ENCODE results near the gene KAZN. TPM values are rescaled to one million over a fixed set of nuclear protein-coding genes. Genes with fewer than 3 reads are reported as not detected.

The KAZN gene
- total and polyA plus RNA-seq, 2 donors (not counting 1 experiment from before 2014, with no cell fraction given), result 3.4 to 5.0 TPM

DNA sequence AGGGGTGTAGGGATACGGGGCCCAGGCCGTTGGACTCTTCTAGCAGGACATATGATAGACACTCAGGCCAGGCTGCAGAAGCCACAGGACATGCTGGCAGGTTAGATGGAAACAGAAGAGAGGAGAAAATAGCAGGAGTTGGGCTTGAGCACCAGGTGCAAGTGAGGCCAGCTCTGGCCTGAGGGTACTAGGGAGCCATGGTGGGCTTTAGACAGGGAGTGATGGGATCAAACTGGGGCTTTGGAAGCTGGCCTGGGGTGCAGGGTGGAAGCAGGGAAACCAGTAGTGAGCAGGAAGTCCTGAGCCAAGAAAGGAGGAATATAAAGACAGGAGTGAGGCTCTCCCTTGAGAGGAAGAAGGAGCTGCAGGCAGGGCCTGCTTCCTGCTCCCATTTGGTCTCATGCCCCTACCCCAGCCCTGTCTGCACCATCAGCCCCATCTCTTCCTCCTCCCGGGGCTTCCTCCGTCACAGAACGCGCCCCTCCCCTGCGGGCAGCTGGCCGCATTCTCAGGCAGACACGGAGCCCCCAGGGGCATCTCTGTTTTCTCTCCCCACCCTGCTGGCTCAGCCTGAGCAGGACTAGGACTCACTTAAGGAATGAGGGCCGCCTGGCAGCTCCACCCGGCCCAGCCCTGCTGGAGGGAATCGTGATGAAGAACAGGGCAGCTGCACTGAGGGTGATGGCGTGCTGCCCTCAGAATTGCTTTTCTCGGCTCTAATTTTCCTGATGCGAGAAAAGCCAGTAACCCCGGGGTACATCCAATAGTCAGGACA is 389.5 kb downstream of the KAZN start:
- DNase-seq (ENCODE audit: low read depth in 2 of 2), result no peak
- Histone ChIP-seq H3K27ac (ENCODE audit: insufficient read depth, low read length) (no peak overlapping the region), H3K27me3 (ENCODE audit: control insufficient read depth, insufficient read depth, low read length) (no peaks in the 10 kb centered on the region), H3K9me3 (ENCODE audit: control insufficient read depth, insufficient read depth, low read depth, low read length) (no peaks in the 10 kb centered on the region), H2AFZ (ENCODE audit: low read length) (no peak overlapping the region), H3K4me2 (ENCODE audit: extremely low read depth, insufficient read depth, low read length) (no peak overlapping the region), H3K9ac (ENCODE audit: insufficient read depth, low read length) (no peak overlapping the region), H4K20me1 (ENCODE audit: control insufficient read depth, extremely low read depth, insufficient read depth, low read length) (no peaks in the 10 kb centered on the region), H3K79me2 (ENCODE audit: control insufficient read depth, insufficient read depth, low read length) (no peaks in the 10 kb centered on the region), H3K36me3 (ENCODE audit: control insufficient read depth, insufficient read depth, low read length) (no peaks in the 10 kb centered on the region), H3K4me3 (replicated peaks in 1 of 4; ENCODE audit: control extremely low read depth in 1 of 4, insufficient read depth in 1 of 4, low read depth in 3 of 4, low read length in 4 of 4) (no peak overlapping the region), H3K4me1 (ENCODE audit: control insufficient read depth, extremely low read depth, insufficient read depth, low read length) (no peaks in the 10 kb centered on the region)
- TF ChIP-seq, protein P1, sequence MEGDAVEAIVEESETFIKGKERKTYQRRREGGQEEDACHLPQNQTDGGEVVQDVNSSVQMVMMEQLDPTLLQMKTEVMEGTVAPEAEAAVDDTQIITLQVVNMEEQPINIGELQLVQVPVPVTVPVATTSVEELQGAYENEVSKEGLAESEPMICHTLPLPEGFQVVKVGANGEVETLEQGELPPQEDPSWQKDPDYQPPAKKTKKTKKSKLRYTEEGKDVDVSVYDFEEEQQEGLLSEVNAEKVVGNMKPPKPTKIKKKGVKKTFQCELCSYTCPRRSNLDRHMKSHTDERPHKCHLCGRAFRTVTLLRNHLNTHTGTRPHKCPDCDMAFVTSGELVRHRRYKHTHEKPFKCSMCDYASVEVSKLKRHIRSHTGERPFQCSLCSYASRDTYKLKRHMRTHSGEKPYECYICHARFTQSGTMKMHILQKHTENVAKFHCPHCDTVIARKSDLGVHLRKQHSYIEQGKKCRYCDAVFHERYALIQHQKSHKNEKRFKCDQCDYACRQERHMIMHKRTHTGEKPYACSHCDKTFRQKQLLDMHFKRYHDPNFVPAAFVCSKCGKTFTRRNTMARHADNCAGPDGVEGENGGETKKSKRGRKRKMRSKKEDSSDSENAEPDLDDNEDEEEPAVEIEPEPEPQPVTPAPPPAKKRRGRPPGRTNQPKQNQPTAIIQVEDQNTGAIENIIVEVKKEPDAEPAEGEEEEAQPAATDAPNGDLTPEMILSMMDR (conservative IDR thresholded peaks at IDR 0.05 in 1 of 2, IDR thresholded peaks at IDR 0.05 in 1 of 2; ENCODE audit: low read depth in 1 of 2, low read length in 2 of 2), result no peak
- TF ChIP-seq EZH2 (IDR thresholded peaks at IDR 0.05; ENCODE audit: low read length, missing control alignments), result no peak

DNA sequence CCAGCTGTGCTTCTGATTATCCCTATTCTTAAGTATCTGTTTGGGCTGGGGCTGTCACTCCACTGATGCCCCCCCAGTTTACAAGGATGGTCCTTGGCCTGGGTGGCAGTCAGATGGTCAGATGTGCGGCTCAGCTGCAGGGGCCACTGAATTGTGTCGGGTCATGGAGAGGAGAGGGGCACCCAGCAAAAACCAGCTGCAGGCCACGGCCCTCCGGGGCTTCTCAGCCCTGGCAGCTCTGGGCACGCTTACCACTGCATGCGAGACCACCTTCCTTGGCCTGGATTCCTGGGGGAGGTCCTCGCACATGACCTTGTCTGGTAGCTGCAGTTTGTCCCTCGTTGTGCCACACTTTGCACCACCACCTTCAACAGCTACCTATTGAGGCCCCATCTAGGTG is 390.2 kb downstream of the KAZN start:
- no peak overlapping the region for H3K4me3 ChIP-seq (replicated peaks in 1 of 4; ENCODE audit: control extremely low read depth in 1 of 4, insufficient read depth in 1 of 4, low read depth in 3 of 4, low read length in 4 of 4)
- H3K4me2 ChIP-seq (ENCODE audit: extremely low read depth, insufficient read depth, low read length), result no peak overlapping the region
- no peaks in the 10 kb centered on the region for H3K9me3 ChIP-seq (ENCODE audit: control insufficient read depth, insufficient read depth, low read depth, low read length)
- no peak for DNase-seq (ENCODE audit: low read depth in 2 of 2)
- no peak overlapping the region for H3K27ac ChIP-seq (ENCODE audit: insufficient read depth, low read length)
- no peaks in the 10 kb centered on the region for H3K36me3 ChIP-seq (ENCODE audit: control insufficient read depth, insufficient read depth, low read length)
- H3K27me3 ChIP-seq (ENCODE audit: control insufficient read depth, insufficient read depth, low read length), result no peaks in the 10 kb centered on the region
- no peak overlapping the region for H3K9ac ChIP-seq (ENCODE audit: insufficient read depth, low read length)
- no peaks in the 10 kb centered on the region for H3K79me2 ChIP-seq (ENCODE audit: control insufficient read depth, insufficient read depth, low read length)
- H3K4me1 ChIP-seq (ENCODE audit: control insufficient read depth, extremely low read depth, insufficient read depth, low read length), result no peaks in the 10 kb centered on the region
- H2AFZ ChIP-seq (ENCODE audit: low read length), result no peak overlapping the region
- no peaks in the 10 kb centered on the region for H4K20me1 ChIP-seq (ENCODE audit: control insufficient read depth, extremely low read depth, insufficient read depth, low read length)
- TF ChIP-seq EZH2 (IDR thresholded peaks at IDR 0.05; ENCODE audit: low read length, missing control alignments), result no peak
- TF ChIP-seq, protein P1 (conservative IDR thresholded peaks at IDR 0.05 in 1 of 2, IDR thresholded peaks at IDR 0.05 in 1 of 2; ENCODE audit: low read depth in 1 of 2, low read length in 2 of 2), result no peak

DNA sequence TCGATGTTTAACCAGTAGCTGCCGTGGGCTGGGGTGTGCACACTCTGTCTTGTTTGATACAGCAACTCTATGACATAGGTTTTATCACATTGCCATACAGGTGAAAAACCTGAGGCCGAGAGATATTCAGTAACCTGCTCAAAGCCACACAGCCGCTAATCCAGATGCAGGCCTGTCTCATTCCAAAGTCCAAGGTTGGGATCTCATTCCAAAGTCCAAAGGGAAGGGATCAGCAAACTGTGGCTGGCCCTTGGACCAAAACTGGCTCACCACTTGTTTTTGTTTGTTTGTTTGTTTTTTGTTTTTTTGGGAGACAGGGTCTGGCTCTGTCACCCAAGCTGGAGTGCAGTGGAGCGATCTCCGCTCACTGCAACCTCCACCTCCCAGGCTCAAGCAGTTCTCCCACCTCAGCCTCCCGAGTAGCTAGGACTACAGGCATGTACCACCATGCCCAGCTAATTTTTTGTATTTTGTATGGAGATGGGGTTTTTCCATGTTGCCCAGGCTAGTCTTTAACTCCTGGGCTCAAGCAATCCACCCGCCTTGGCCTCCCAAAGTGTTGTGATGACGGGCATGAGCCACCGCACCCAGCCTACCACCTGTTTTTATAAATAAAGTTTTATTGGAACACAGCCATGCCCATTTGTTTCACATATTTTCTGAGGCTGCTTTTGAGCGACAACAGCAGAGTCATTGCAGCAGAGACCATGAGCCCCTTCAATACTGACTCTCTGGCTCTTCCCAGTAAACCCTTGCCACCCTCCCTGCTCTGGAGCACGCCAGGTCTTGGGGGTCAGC is 391.6 kb downstream of the KAZN start:
- TF ChIP-seq, protein P1 (conservative IDR thresholded peaks at IDR 0.05 in 1 of 2, IDR thresholded peaks at IDR 0.05 in 1 of 2; ENCODE audit: low read depth in 1 of 2, low read length in 2 of 2), result no peak
- no peak for TF ChIP-seq EZH2 (IDR thresholded peaks at IDR 0.05; ENCODE audit: low read length, missing control alignments)
- Histone ChIP-seq H2AFZ (ENCODE audit: low read length) (no peak overlapping the region), H4K20me1 (ENCODE audit: control insufficient read depth, extremely low read depth, insufficient read depth, low read length) (no peaks in the 10 kb centered on the region), H3K4me2 (ENCODE audit: extremely low read depth, insufficient read depth, low read length) (no peak overlapping the region), H3K9me3 (ENCODE audit: control insufficient read depth, insufficient read depth, low read depth, low read length) (no peaks in the 10 kb centered on the region), H3K9ac (ENCODE audit: insufficient read depth, low read length) (no peak overlapping the region), H3K27ac (ENCODE audit: insufficient read depth, low read length) (no peak overlapping the region), H3K79me2 (ENCODE audit: control insufficient read depth, insufficient read depth, low read length) (no peaks in the 10 kb centered on the region), H3K36me3 (ENCODE audit: control insufficient read depth, insufficient read depth, low read length) (no peaks in the 10 kb centered on the region), H3K27me3 (ENCODE audit: control insufficient read depth, insufficient read depth, low read length) (no peaks in the 10 kb centered on the region), H3K4me3 (replicated peaks in 1 of 4; ENCODE audit: control extremely low read depth in 1 of 4, insufficient read depth in 1 of 4, low read depth in 3 of 4, low read length in 4 of 4) (no peak overlapping the region), H3K4me1 (ENCODE audit: control insufficient read depth, extremely low read depth, insufficient read depth, low read length) (no peaks in the 10 kb centered on the region)
- no peak for DNase-seq (ENCODE audit: low read depth in 2 of 2)

Data from fibroblast of lung (primary cell).